Measurements from ENCODE around the gene RAMP3. TPM values are rescaled to one million over a fixed set of nuclear protein-coding genes. Genes with fewer than 3 reads are reported as not detected.

RAMP3 gene
- polyA plus RNA-seq, 1 experiment: not detected

- CTCF ChIA-PET: interaction anchor here (0.7 to 1.0 kb wide), 2 partner anchors 11 to 12 kb away, joined by 3 read pairs; no protein-coding TSS in a partner anchor
- POLR2A ChIA-PET: no interaction called here
- no peaks in the 10 kb centered on the region for H3K36me3 ChIP-seq (ENCODE audit: control insufficient read depth, insufficient read depth, low read length)
- H3K27me3 ChIP-seq (ENCODE audit: control insufficient read depth, insufficient read depth, low read length): peaks cover 6% of the 10 kb centered on the region
- no peak for DNase-seq (ENCODE audit: low read depth)
- TF ChIP-seq, protein P1, sequence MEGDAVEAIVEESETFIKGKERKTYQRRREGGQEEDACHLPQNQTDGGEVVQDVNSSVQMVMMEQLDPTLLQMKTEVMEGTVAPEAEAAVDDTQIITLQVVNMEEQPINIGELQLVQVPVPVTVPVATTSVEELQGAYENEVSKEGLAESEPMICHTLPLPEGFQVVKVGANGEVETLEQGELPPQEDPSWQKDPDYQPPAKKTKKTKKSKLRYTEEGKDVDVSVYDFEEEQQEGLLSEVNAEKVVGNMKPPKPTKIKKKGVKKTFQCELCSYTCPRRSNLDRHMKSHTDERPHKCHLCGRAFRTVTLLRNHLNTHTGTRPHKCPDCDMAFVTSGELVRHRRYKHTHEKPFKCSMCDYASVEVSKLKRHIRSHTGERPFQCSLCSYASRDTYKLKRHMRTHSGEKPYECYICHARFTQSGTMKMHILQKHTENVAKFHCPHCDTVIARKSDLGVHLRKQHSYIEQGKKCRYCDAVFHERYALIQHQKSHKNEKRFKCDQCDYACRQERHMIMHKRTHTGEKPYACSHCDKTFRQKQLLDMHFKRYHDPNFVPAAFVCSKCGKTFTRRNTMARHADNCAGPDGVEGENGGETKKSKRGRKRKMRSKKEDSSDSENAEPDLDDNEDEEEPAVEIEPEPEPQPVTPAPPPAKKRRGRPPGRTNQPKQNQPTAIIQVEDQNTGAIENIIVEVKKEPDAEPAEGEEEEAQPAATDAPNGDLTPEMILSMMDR (IDR thresholded peaks at IDR 0.05; ENCODE audit: insufficient read depth, low read depth, low read length): no peak
- H3K4me3 ChIP-seq (ENCODE audit: low read depth, low read length): no peak overlapping the region
These were observed 71.7 kb downstream of the RAMP3 start for GRCh38 chr7:45229156-45229920.

GRCh38 chr7:45230083-45230482 lies 72.5 kb downstream of the RAMP3 start:
- TF ChIP-seq, protein P1 (IDR thresholded peaks at IDR 0.05; ENCODE audit: insufficient read depth, low read depth, low read length): no peak
- Histone ChIP-seq H3K4me3 (ENCODE audit: low read depth, low read length) (no peak overlapping the region), H3K36me3 (ENCODE audit: control insufficient read depth, insufficient read depth, low read length) (no peaks in the 10 kb centered on the region), H3K27me3 (ENCODE audit: control insufficient read depth, insufficient read depth, low read length) (peaks cover 6% of the 10 kb centered on the region)
- CTCF ChIA-PET: interaction anchor here (1.0 kb wide), 1 partner anchor 13 kb away, joined by 3 read pairs; no protein-coding TSS in a partner anchor
- POLR2A ChIA-PET: no interaction called here
- no peak for DNase-seq (ENCODE audit: low read depth)

GRCh38 chr7:45230611-45231165 lies 73.1 kb downstream of the RAMP3 start:
- CTCF ChIA-PET: interaction anchor here (0.6 to 1.1 kb wide), 3 partner anchors 14 to 95 kb away, joined by 3 read pairs; no protein-coding TSS in a partner anchor
- TF ChIP-seq, protein P1 (IDR thresholded peaks at IDR 0.05; ENCODE audit: insufficient read depth, low read depth, low read length): no peak
- POLR2A ChIA-PET: no interaction called here

GRCh38 chr7:45233249-45233775 lies 75.7 kb downstream of the RAMP3 start:
- ChIA-PET CTCF (interaction anchor here (0.8 to 0.9 kb wide), 2 partner anchors 18 to 28 kb away, joined by 3 to 4 read pairs; no protein-coding TSS in a partner anchor), POLR2A (no interaction called here)
- Histone ChIP-seq H3K36me3 (ENCODE audit: control insufficient read depth, insufficient read depth, low read length) (no peaks in the 10 kb centered on the region), H3K4me3 (ENCODE audit: low read depth, low read length) (no peak overlapping the region), H3K27me3 (ENCODE audit: control insufficient read depth, insufficient read depth, low read length) (peaks cover 6% of the 10 kb centered on the region)
- DNase-seq (ENCODE audit: low read depth): no peak
- TF ChIP-seq, protein P1 (IDR thresholded peaks at IDR 0.05; ENCODE audit: insufficient read depth, low read depth, low read length): no peak

More at GRCh38 chr7:45230611-45231165, 73.1 kb downstream of the RAMP3 start:
- Histone ChIP-seq H3K36me3 (ENCODE audit: control insufficient read depth, insufficient read depth, low read length) (no peaks in the 10 kb centered on the region), H3K4me3 (ENCODE audit: low read depth, low read length) (no peak overlapping the region), H3K27me3 (ENCODE audit: control insufficient read depth, insufficient read depth, low read length) (peaks cover 6% of the 10 kb centered on the region)
- no peak for DNase-seq (ENCODE audit: low read depth)

Other genes starting within 250 kb of the RAMP3 start
- 0.02 TPM in 1 of 2 replicates, not detected in the other for gene MYO1G, start 178.8 kb upstream of the RAMP3 start, polyA plus RNA-seq (2011; rRNA removed)
- gene CCM2, start 157.6 kb upstream of the RAMP3 start, polyA plus RNA-seq (2011; rRNA removed): 25.8 and 48.2 TPM in 2 replicates
- 0.36 and 0.54 TPM in 2 replicates for gene NACAD, start 68.8 kb upstream of the RAMP3 start, polyA plus RNA-seq (2011; rRNA removed)
- gene TBRG4, start 46.1 kb upstream of the RAMP3 start, polyA plus RNA-seq (2011; rRNA removed): 55.0 and 75.5 TPM in 2 replicates